ENCODE measurements around the gene JMJD8. TPM values are rescaled to one million over a fixed set of nuclear protein-coding genes. Genes with fewer than 3 reads are reported as not detected.

JMJD8 gene
- total and polyA plus RNA-seq, 4 donors = 21.2 to 52.6 (median 33.4) TPM

GRCh38 chr16:718389-718788 lies 34.3 kb upstream of the JMJD8 start:
- no peak for DNase-seq (ENCODE audit: low spot score)
- H3K36me3 ChIP-seq (ENCODE audit: control insufficient read depth in 4 of 4, insufficient read depth in 3 of 4, low read depth in 1 of 4, low read length in 3 of 4) = peaks cover 0 to 2% (median 0%) of the 10 kb centered on the region in 4 donors
- no peak overlapping the region for H3K27ac ChIP-seq (ENCODE audit: low read depth in 1 of 2, low read length in 2 of 2)
- 88% methylated on average over 9 of the region's 9 CpGs for WGBS
- H3K4me3 ChIP-seq (ENCODE audit: low read depth in 1 of 3, low read length in 3 of 3) = no peak overlapping the region
- no peak for TF ChIP-seq RXRA (IDR thresholded peaks at IDR 0.05)
- TF ChIP-seq SP1 (IDR thresholded peaks at IDR 0.05) = no peak
- no peak for TF ChIP-seq MAX (IDR thresholded peaks at IDR 0.05)
- no peak for TF ChIP-seq ZBTB33 (IDR thresholded peaks at IDR 0.05)
- no peak for TF ChIP-seq FOXA1 (IDR thresholded peaks at IDR 0.05)
- no peak for TF ChIP-seq EGR1 (IDR thresholded peaks at IDR 0.05; ENCODE audit: low read depth in 2 of 2)
- TF ChIP-seq REST (IDR thresholded peaks at IDR 0.05) = no peak
- H3K27me3 ChIP-seq (ENCODE audit: control insufficient read depth in 4 of 4, insufficient read depth in 4 of 4, low read length in 3 of 4) = no peaks in the 10 kb centered on the region
- peaks cover 25 to 46% (median 37%) of the 10 kb centered on the region in 4 donors for H3K4me1 ChIP-seq (ENCODE audit: control insufficient read depth in 4 of 4, insufficient read depth in 4 of 4, low read length in 3 of 4)
- no peak overlapping the region for H3K9ac ChIP-seq (ENCODE audit: low read depth in 1 of 2, low read length in 2 of 2)
- no peaks in the 10 kb centered on the region for H3K9me3 ChIP-seq (ENCODE audit: control insufficient read depth in 4 of 4, low read length in 3 of 4)

- WGBS = 83% methylated on average over 32 of the region's 32 CpGs
- H3K9me3 ChIP-seq (ENCODE audit: control insufficient read depth in 4 of 4, low read length in 3 of 4) = no peaks in the 10 kb centered on the region
Observed at GRCh38 chr16:717450-718245, 33.5 kb upstream of the JMJD8 start.

More at GRCh38 chr16:717450-718245, 33.5 kb upstream of the JMJD8 start:
- no peak overlapping the region for H3K27ac ChIP-seq (ENCODE audit: low read depth in 1 of 2, low read length in 2 of 2)
- no peak overlapping the region for H3K4me3 ChIP-seq (ENCODE audit: low read depth in 1 of 3, low read length in 3 of 3)
- DNase-seq (ENCODE audit: low spot score) = no peak
- no peak overlapping the region for H3K9ac ChIP-seq (ENCODE audit: low read depth in 1 of 2, low read length in 2 of 2)
- TF ChIP-seq ZBTB33 (IDR thresholded peaks at IDR 0.05) (no peak), GABPA (IDR thresholded peaks at IDR 0.05 in 1 of 2, conservative IDR thresholded peaks at IDR 0.05 in 1 of 2) (no peak), ATF3 (IDR thresholded peaks at IDR 0.05) (no peak), RXRA (IDR thresholded peaks at IDR 0.05) (no peak), FOXA1 (IDR thresholded peaks at IDR 0.05) (no peak), RAD21 (IDR thresholded peaks at IDR 0.05) (no peak), CTCF (IDR thresholded peaks at IDR 0.05; ENCODE audit: low read depth, low read length, missing input control) (no peak)
- peaks cover 0 to 2% (median 0%) of the 10 kb centered on the region in 4 donors for H3K36me3 ChIP-seq (ENCODE audit: control insufficient read depth in 4 of 4, insufficient read depth in 3 of 4, low read depth in 1 of 4, low read length in 3 of 4)
- H3K4me1 ChIP-seq (ENCODE audit: control insufficient read depth in 4 of 4, insufficient read depth in 4 of 4, low read length in 3 of 4) = peaks cover 25 to 46% (median 37%) of the 10 kb centered on the region in 4 donors
- no peaks in the 10 kb centered on the region for H3K27me3 ChIP-seq (ENCODE audit: control insufficient read depth in 4 of 4, insufficient read depth in 4 of 4, low read length in 3 of 4)
